ENCODE results near the gene ERCC6. TPM values are rescaled to one million over a fixed set of nuclear protein-coding genes. Genes with fewer than 3 reads are reported as not detected.
A peak's percentile ranks its signal among the peaks of the same experiment; 100 is the strongest.

ERCC6 gene
- total and polyA plus RNA-seq, 2 experiments from 2014 or later = 6.9 to 16.5 TPM

- no peaks in the 10 kb centered on the region for H4K20me1 ChIP-seq (ENCODE audit: insufficient read depth, poor library complexity, severe bottlenecking)
- H3K4me1 ChIP-seq (ENCODE audit: insufficient read depth) = no peaks in the 10 kb centered on the region
- no peak for TF ChIP-seq EZH2 (IDR thresholded peaks at IDR 0.05; ENCODE audit: borderline replicate concordance)
- TF ChIP-seq CTCF (IDR thresholded peaks at IDR 0.05; ENCODE audit: poor library complexity) = no peak
- TF ChIP-seq EZH2phosphoT487 (IDR thresholded peaks at IDR 0.05; ENCODE audit: low read depth, severe bottlenecking, unreplicated experiment) = no peak
- no peaks in the 10 kb centered on the region for H3K27me3 ChIP-seq
- no peak overlapping the region for H2AFZ ChIP-seq
- DNase-seq (ENCODE audit: low spot score) = no peak
- H3K9me3 ChIP-seq (ENCODE audit: low read depth) = no peaks in the 10 kb centered on the region
- no peaks in the 10 kb centered on the region for H3K9me2 ChIP-seq (replicated peaks; ENCODE audit: insufficient read depth)
- H3K27ac ChIP-seq = no peak overlapping the region
- no peak overlapping the region for H3K4me3 ChIP-seq
- 71% methylated on average over 5 of the region's 5 CpGs for WGBS (ENCODE audit: low lambda C conversion rate, missing lambda C conversion rate)
- H3K36me3 ChIP-seq (replicated peaks; ENCODE audit: insufficient read depth, low read depth) = no peaks in the 10 kb centered on the region
- H3K79me2 ChIP-seq = no peaks in the 10 kb centered on the region
- no peak overlapping the region for H3K4me2 ChIP-seq
These were observed 19.3 kb upstream of the ERCC6 start for GRCh38 chr10:49558190-49558589.

GRCh38 chr10:49557681-49558080 is 18.8 kb upstream of the ERCC6 start:
- Histone ChIP-seq H3K27ac (no peak overlapping the region), H3K4me2 (no peak overlapping the region), H3K9me3 (ENCODE audit: low read depth) (no peaks in the 10 kb centered on the region), H4K20me1 (ENCODE audit: insufficient read depth, poor library complexity, severe bottlenecking) (no peaks in the 10 kb centered on the region), H3K27me3 (no peaks in the 10 kb centered on the region), H3K4me3 (no peak overlapping the region), H3K9me2 (replicated peaks; ENCODE audit: insufficient read depth) (no peaks in the 10 kb centered on the region), H3K79me2 (no peaks in the 10 kb centered on the region), H3K4me1 (ENCODE audit: insufficient read depth) (no peaks in the 10 kb centered on the region), H2AFZ (no peak overlapping the region), H3K36me3 (replicated peaks; ENCODE audit: insufficient read depth, low read depth) (no peaks in the 10 kb centered on the region)
- TF ChIP-seq EZH2 (IDR thresholded peaks at IDR 0.05; ENCODE audit: borderline replicate concordance) (no peak), EZH2phosphoT487 (IDR thresholded peaks at IDR 0.05; ENCODE audit: low read depth, severe bottlenecking, unreplicated experiment) (no peak), CTCF (IDR thresholded peaks at IDR 0.05; ENCODE audit: poor library complexity) (no peak)
- WGBS (ENCODE audit: low lambda C conversion rate, missing lambda C conversion rate) = 90% methylated on average over 2 of the region's 2 CpGs
- no peak for DNase-seq (ENCODE audit: low spot score)

- Histone ChIP-seq H3K36me3 (replicated peaks; ENCODE audit: insufficient read depth, low read depth) (no peaks in the 10 kb centered on the region), H3K27ac (no peak overlapping the region), H4K20me1 (ENCODE audit: insufficient read depth, poor library complexity, severe bottlenecking) (no peaks in the 10 kb centered on the region), H3K4me3 (no peak overlapping the region), H3K79me2 (no peaks in the 10 kb centered on the region), H3K4me1 (ENCODE audit: insufficient read depth) (no peaks in the 10 kb centered on the region), H3K9me3 (ENCODE audit: low read depth) (no peaks in the 10 kb centered on the region), H2AFZ (no peak overlapping the region), H3K27me3 (no peaks in the 10 kb centered on the region), H3K4me2 (no peak overlapping the region), H3K9me2 (replicated peaks; ENCODE audit: insufficient read depth) (no peaks in the 10 kb centered on the region)
- no peak for TF ChIP-seq CTCF (IDR thresholded peaks at IDR 0.05; ENCODE audit: poor library complexity)
- no peak for TF ChIP-seq EZH2 (IDR thresholded peaks at IDR 0.05; ENCODE audit: borderline replicate concordance)
- no peak for TF ChIP-seq EZH2phosphoT487 (IDR thresholded peaks at IDR 0.05; ENCODE audit: low read depth, severe bottlenecking, unreplicated experiment)
- WGBS (ENCODE audit: low lambda C conversion rate, missing lambda C conversion rate) = 83% methylated on average over 1 of the region's 1 CpG
- no peak for DNase-seq (ENCODE audit: low spot score)
These were observed 17.8 kb upstream of the ERCC6 start for GRCh38 chr10:49556723-49557122.

- Histone ChIP-seq H3K4me1 (ENCODE audit: insufficient read depth) (no peaks in the 10 kb centered on the region), H2AFZ (no peak overlapping the region), H4K20me1 (ENCODE audit: insufficient read depth, poor library complexity, severe bottlenecking) (no peaks in the 10 kb centered on the region), H3K9me3 (ENCODE audit: low read depth) (no peaks in the 10 kb centered on the region), H3K36me3 (replicated peaks; ENCODE audit: insufficient read depth, low read depth) (no peaks in the 10 kb centered on the region), H3K27ac (no peak overlapping the region), H3K79me2 (no peaks in the 10 kb centered on the region), H3K9me2 (replicated peaks; ENCODE audit: insufficient read depth) (no peaks in the 10 kb centered on the region), H3K4me2 (no peak overlapping the region), H3K27me3 (no peaks in the 10 kb centered on the region), H3K4me3 (no peak overlapping the region)
- WGBS (ENCODE audit: low lambda C conversion rate, missing lambda C conversion rate) = 70% methylated on average over 2 of the region's 2 CpGs
- no peak for TF ChIP-seq CTCF (IDR thresholded peaks at IDR 0.05; ENCODE audit: poor library complexity)
- peak; percentile 25 for DNase-seq (ENCODE audit: low spot score)
These were observed 13.4 kb upstream of the ERCC6 start for GRCh38 chr10:49552277-49552676.
